HepG2 (cell line): ENCODE results near the gene ZFYVE28. TPM values are rescaled to one million over a fixed set of nuclear protein-coding genes. Genes with fewer than 3 reads are reported as not detected.

Experiments used
- ATAC-seq: fragments of 200-7000 bp; cut with Tn5 transposase; 3 replicates; pipeline ENCODE4 v1.9.1; 2020; ENCODE audit warnings: mild to moderate bottlenecking, moderate library complexity
- BruUV-seq: library from RNA; stranded (reverse); fragments of 400-500 nt; replicated peaks from 2 replicates; lab custom pipeline; 2021; lab: Mats Ljungman, UMichigan
- CTCF ChIA-PET: fragments of 300-600 bp; formaldehyde crosslinking; extraction: SDS; loops from one replicate; lab custom pipeline; 2021; ENCODE audit warnings: low total read pairs, inconsistent platforms, low intra/inter-chr PET ratio; lab: Yijun Ruan, JAX
- POLR2A ChIA-PET: fragments of 350-600 bp; sonication (Branson Sonifier 250); formaldehyde crosslinking; loops from one replicate; lab custom pipeline; 2020; ENCODE audit warnings: antibody characterized with exemption, inconsistent platforms; lab: Yijun Ruan, JAX
- DNase-seq: peaks from one replicate; pipeline ENCODE4 v3.0.0-alpha.2; 2015; ENCODE audit warnings: low spot score
- FAIRE-seq: peaks from 3 replicates; lab custom pipeline; 2011; peaks lifted over from hg19 to GRCh38; lab: Jason Lieb, UNC
- H2AFZ ChIP-seq: one replicate; pipeline ENCODE4 v1.6.1; 2011; ENCODE audit warnings: low read length, inconsistent platforms
- H3K27ac ChIP-seq: fragments of 300-600 bp; 3 replicates; pipeline ENCODE4 v1.8.0; 2011; ENCODE audit warnings: mixed run types, mild to moderate bottlenecking, mixed read lengths, low read length, inconsistent platforms; ENCODE audit not compliant: insufficient read depth; ENCODE audit errors: extremely low read length
- H3K27me3 ChIP-seq, 2 experiments: fragments of 200-600 bp in 1 of 2; 2 replicates in 1 of 2; 3 replicates in 1 of 2; pipeline versions ENCODE4 v1.6.0 to v1.8.0; 2011; ENCODE audit warnings: low read length in 2 of 2, mild to moderate bottlenecking in 2 of 2, moderate library complexity in 2 of 2, inconsistent platforms in 1 of 2; ENCODE audit not compliant: insufficient read depth in 2 of 2, control insufficient read depth in 1 of 2
- H3K36me3 ChIP-seq, 2 experiments: fragments of 200-600 bp in 1 of 2; replicated peaks in 1 of 2; 2 replicates in 1 of 2; 3 replicates in 1 of 2; pipeline versions ENCODE4 v1.5.1 to v1.8.0; 2011; ENCODE audit warnings: low read length in 2 of 2, inconsistent platforms in 1 of 2; ENCODE audit not compliant: insufficient read depth in 2 of 2, control insufficient read depth in 1 of 2
- H3K4me1 ChIP-seq: 2 replicates; pipeline ENCODE4 v1.5.1; 2012; ENCODE audit warnings: low read length, inconsistent platforms; ENCODE audit not compliant: insufficient read depth
- H3K4me2 ChIP-seq: 2 replicates; pipeline ENCODE4 v1.6.0; 2011; ENCODE audit warnings: low read depth, low read length, inconsistent platforms
- H3K4me3 ChIP-seq, 3 experiments: fragments of 200-600 bp in 1 of 3; sonication (generic), shearing (Covaris generic) in 1 of 3; replicated peaks in 1 of 3; 2 replicates each; pipeline ENCODE4 v1.5.1; 2011 to 2016; ENCODE audit warnings: low read length in 3 of 3, inconsistent platforms in 2 of 3, low read depth in 2 of 3, mild to moderate bottlenecking in 2 of 3, control low read depth in 1 of 3, mixed read lengths in 1 of 3; ENCODE audit not compliant: insufficient read depth in 1 of 3
- H3K79me2 ChIP-seq: one replicate; pipeline ENCODE4 v1.6.1; 2011; ENCODE audit warnings: low read length, inconsistent platforms; ENCODE audit not compliant: insufficient read depth
- H3K9ac ChIP-seq: 2 replicates; pipeline ENCODE4 v1.6.0; 2011; ENCODE audit warnings: mild to moderate bottlenecking, low read depth, low read length, inconsistent platforms; ENCODE audit not compliant: insufficient read depth
- H3K9me3 ChIP-seq: 2 replicates; pipeline ENCODE4 v1.5.1; 2012; ENCODE audit warnings: mild to moderate bottlenecking, low read length
- H4K20me1 ChIP-seq: 2 replicates; pipeline ENCODE4 v1.6.0; 2011; ENCODE audit warnings: inconsistent platforms, mild to moderate bottlenecking, low read length, moderate library complexity; ENCODE audit not compliant: insufficient read depth
- CEBPB ChIP-seq: IDR thresholded peaks from 2 replicates; pipeline ENCODE4 v1.6.1; 2011; ENCODE audit warnings: low read depth, low read length, improper control_type of control experiment, borderline replicate concordance
- HDAC1 ChIP-seq: sonication (generic); formaldehyde crosslinking; IDR thresholded peaks from 2 replicates; pipeline ENCODE4 v1.5.1; 2020; ENCODE audit warnings: mild to moderate bottlenecking, missing genetic modification reagents
- HMG20B ChIP-seq: conservative IDR thresholded peaks from 2 replicates; pipeline ENCODE4 v1.6.1; 2016; ENCODE audit warnings: missing genetic modification reagents, missing compliant biosample characterization
- KIAA2018 ChIP-seq: sonication (generic); formaldehyde crosslinking; IDR thresholded peaks from 2 replicates; pipeline ENCODE4 v1.5.0; 2020; ENCODE audit warnings: mild to moderate bottlenecking, missing genetic modification reagents, borderline replicate concordance
- NFRKB ChIP-seq: fragments of 450-650 bp; IDR thresholded peaks from 2 replicates; pipeline ENCODE4 v1.6.1; 2017
- PBX3 ChIP-seq: sonication (generic); formaldehyde crosslinking; IDR thresholded peaks from 2 replicates; pipeline ENCODE4 v1.8.1; 2023; ENCODE audit warnings: missing genetic modification reagents, inconsistent platforms, borderline replicate concordance
- PHB2 ChIP-seq: fragments of 450-650 bp; IDR thresholded peaks from 2 replicates; pipeline ENCODE4 v1.6.1; 2018; ENCODE audit not compliant: partially characterized antibody
- PITX1 ChIP-seq: sonication (generic); formaldehyde crosslinking; IDR thresholded peaks from 2 replicates; pipeline ENCODE4 v1.5.1; 2020; ENCODE audit warnings: mild to moderate bottlenecking, missing genetic modification reagents
- POLR2AphosphoS2 ChIP-seq: IDR thresholded peaks from 2 replicates; pipeline ENCODE4 v1.6.1; 2011; ENCODE audit warnings: low read depth, low read length, improper control_type of control experiment
- RBFOX2 ChIP-seq: fragments of 200-400 bp; formaldehyde crosslinking; IDR thresholded peaks from 2 replicates; pipeline ENCODE4 v1.6.1; 2017; ENCODE audit warnings: low read depth, mild to moderate bottlenecking, low read length
- SIN3A ChIP-seq: IDR thresholded peaks from 2 replicates; pipeline ENCODE4 v1.6.1; 2011; ENCODE audit warnings: low read depth, mild to moderate bottlenecking, control low read depth, low read length, borderline replicate concordance
- SRF ChIP-seq: IDR thresholded peaks from 2 replicates; pipeline ENCODE4 v1.6.1; 2011; ENCODE audit warnings: mild to moderate bottlenecking, low read depth, low read length, moderate library complexity
- ZFP90 ChIP-seq: sonication (generic); formaldehyde crosslinking; IDR thresholded peaks from 2 replicates; pipeline ENCODE4 v1.8.0; 2022; ENCODE audit warnings: missing genetic modification reagents, mild to moderate bottlenecking, inconsistent platforms, borderline replicate concordance
- ZIK1 ChIP-seq: sonication (generic); formaldehyde crosslinking; IDR thresholded peaks from 2 replicates; pipeline ENCODE4 v1.5.0; 2020; ENCODE audit warnings: mild to moderate bottlenecking, low read depth, missing genetic modification reagents, borderline replicate concordance
- ZNF747 ChIP-seq: sonication (generic); formaldehyde crosslinking; IDR thresholded peaks from 2 replicates; pipeline ENCODE4 v1.8.1; 2023; ENCODE audit warnings: missing genetic modification reagents, mild to moderate bottlenecking, borderline replicate concordance
- WGBS: methylation state at CpG from one replicate; pipeline ENCODE4 v1.1.6; 2017; ENCODE audit warnings: low lambda C conversion rate; 5-methylcytosine and 5-hydroxymethylcytosine counted together
- in situ Hi-C: cut with HindIII; loops from 2 replicates; pipeline ENCODE4 v1.10.0; 2017; ENCODE audit warnings: low pct_unique_long_range_greater_than_20kb; ENCODE audit not compliant: extremely low pct_ligation_motif_present
- intact Hi-C: fragments of 100-400 bp; cut with micrococcal nuclease; formaldehyde crosslinking; loops from one replicate; pipeline ENCODE4 v1.10.0; 2022; ENCODE audit not compliant: unreplicated experiment
- polyA plus RNA-seq, 8 experiments: library from polyadenylated mRNA; depleted of rRNA in 3 of 8; stranded (reverse) in 7 of 8; unstranded in 1 of 8; fragments of >200 nt; fragmentation: Illumina TruSeq in 4 of 8; extraction: Trizol in 4 of 8; gene quantifications; 2 replicates each; pipeline versions ENCODE4 v1.2.1 to v1.2.3, GENCODE V29; 2011 to 2016; ENCODE audit warnings: low read depth in 4 of 8, missing spikeins in 1 of 8, mixed read lengths in 1 of 8; ENCODE audit not compliant: insufficient read depth in 1 of 8
- total RNA-seq, 5 experiments: library from RNA; depleted of rRNA; stranded (reverse); fragments of >200 nt; fragmentation: Illumina TruSeq; extraction: Trizol; gene quantifications; 2 replicates each; pipeline ENCODE4 v1.2.3, GENCODE V29; 2016; ENCODE audit warnings: low read depth in 1 of 5

ZFYVE28 gene
- total and polyA plus RNA-seq, 2 of the 13 experiments (the other 11 are each of a cell fraction or from before 2014, with no cell fraction given) = 0.12 to 0.22 TPM

- TF ChIP-seq ZFP90 (CRISPR knock-in tag) (0 out of 2 replicates have a peak, but pooled peaks have one; percentile 1), NFRKB (no peak), POLR2AphosphoS2 (no peak), HMG20B (CRISPR knock-in tag) (no peak), ZIK1 (0 out of 2 replicates have a peak, but pooled peaks have one; percentile 9), PBX3 (peak; percentile 87; the same call in 1 of the 2 replicates), KIAA2018 (CRISPR knock-in tag) (no peak), CEBPB (no peak), SRF (no peak), PITX1 (no peak), RBFOX2 (0 out of 2 replicates have a peak, but pooled peaks have one; percentile 16), HDAC1 (CRISPR knock-in tag) (no peak), SIN3A (peak; percentile 16; the same call in 1 of the 2 replicates), ZNF747 (CRISPR knock-in tag) (no peak), PHB2 (no peak)
- BruUV-seq = no TSS peak
- DNase-seq (no peak), FAIRE-seq (no peak), ATAC-seq (no peak)
- Histone ChIP-seq H3K79me2 (peaks cover 9% of the 10 kb centered on the region), H3K36me3 (0 out of 5 replicates have a peak, but pooled peaks cover 1 to 6% of the 10 kb centered on the region in 2 experiments), H3K4me1 (peaks cover 31% of the 10 kb centered on the region), H3K27me3 (peaks cover 11 to 22% of the 10 kb centered on the region in 2 experiments; a peak in 3 of 5 replicates), H3K27ac (peak within 1 kb of the TSS; percentile 83), H4K20me1 (no peaks in the 10 kb centered on the region), H3K9ac (peak within 1 kb of the TSS; percentile 86), H3K4me2 (peak within 1 kb of the TSS; percentile 89), H2AFZ (no peak within 1 kb of the TSS), H3K9me3 (no peaks in the 10 kb centered on the region), H3K4me3 (peak within 1 kb of the TSS; percentile 71 to 85 (median 83))
- intact Hi-C loops = loop anchor here (1.0 kb wide), 1 partner anchor 19 kb away; the partner anchor contains the start of genes HAUS3 and POLN
- WGBS = 0% methylated on average over 17 of the region's 46 CpGs
- CTCF ChIA-PET = no interaction called here
- POLR2A ChIA-PET = interaction anchor here (0.6 to 1.3 kb wide), 5 partner anchors 13 to 274 kb away, joined by 3 to 11 read pairs (median 3); partner anchors contain the start of genes FAM193A, HAUS3 and POLN
- in situ Hi-C loops = no loop called here
These were observed 156.6 kb downstream of the ZFYVE28 start, which contains the start of gene MXD4 for GRCh38 chr4:2261853-2262144. Gene MXD4, minus strand, starts transcription at chr4:2262109. Its CDS starts 129 bp downstream, at chr4:2261980.
